Measurements from ENCODE around the gene EIF4A2. TPM values are rescaled to one million over a fixed set of nuclear protein-coding genes. Genes with fewer than 3 reads are reported as not detected.

Gene EIF4A2
- total and polyA plus RNA-seq, 10 of the 15 experiments (the other 5 are each of a cell fraction or from before 2014, with no cell fraction given): 154 to 680 (median 259) TPM

GRCh38 chr3:186783058-186783730 lies at the start of gene EIF4A2 (continued):
- TF ChIP-seq ATF2 (IDR thresholded peaks at IDR 0.05; ENCODE audit: low read length): peak; percentile 80
- peak; percentile 99 for TF ChIP-seq POU2F2 (IDR thresholded peaks at IDR 0.05; ENCODE audit: borderline replicate concordance, low read depth, low read length)
- peak; percentile 94 for TF ChIP-seq HDAC6 (IDR thresholded peaks at IDR 0.05; ENCODE audit: unreplicated experiment)
- peak; percentile 96 for TF ChIP-seq CHD2 (IDR thresholded peaks at IDR 0.05; ENCODE audit: borderline replicate concordance, low read depth, low read length)
- no peak for TF ChIP-seq KDM1A (IDR thresholded peaks at IDR 0.05; ENCODE audit: borderline replicate concordance)
- TF ChIP-seq NR2C1 (IDR thresholded peaks at IDR 0.05): peak; percentile 29
- no peak for TF ChIP-seq MYB (IDR thresholded peaks at IDR 0.05; ENCODE audit: borderline replicate concordance, low read depth, low read length)
- 0 out of 2 replicates have a peak, but pooled peaks have one; percentile 8 for TF ChIP-seq ZNF24 (IDR thresholded peaks at IDR 0.05)
- peak; percentile 92; the same call in 1 of the 2 replicates for TF ChIP-seq STAT1 (conservative IDR thresholded peaks at IDR 0.05)
- peak; percentile 38; the same call in 1 of the 2 replicates for TF ChIP-seq MTA3 (IDR thresholded peaks at IDR 0.05; ENCODE audit: borderline replicate concordance, low read length)
- TF ChIP-seq ZNF274 (IDR thresholded peaks at IDR 0.05; ENCODE audit: insufficient read depth, insufficient read length): no peak
- TF ChIP-seq RAD21 (IDR thresholded peaks at IDR 0.05; ENCODE audit: insufficient read depth, low read depth, low read length): no peak
- peak; percentile 82 for TF ChIP-seq GATAD2B (conservative IDR thresholded peaks at IDR 0.05; ENCODE audit: low read depth)
- TF ChIP-seq, protein P1, sequence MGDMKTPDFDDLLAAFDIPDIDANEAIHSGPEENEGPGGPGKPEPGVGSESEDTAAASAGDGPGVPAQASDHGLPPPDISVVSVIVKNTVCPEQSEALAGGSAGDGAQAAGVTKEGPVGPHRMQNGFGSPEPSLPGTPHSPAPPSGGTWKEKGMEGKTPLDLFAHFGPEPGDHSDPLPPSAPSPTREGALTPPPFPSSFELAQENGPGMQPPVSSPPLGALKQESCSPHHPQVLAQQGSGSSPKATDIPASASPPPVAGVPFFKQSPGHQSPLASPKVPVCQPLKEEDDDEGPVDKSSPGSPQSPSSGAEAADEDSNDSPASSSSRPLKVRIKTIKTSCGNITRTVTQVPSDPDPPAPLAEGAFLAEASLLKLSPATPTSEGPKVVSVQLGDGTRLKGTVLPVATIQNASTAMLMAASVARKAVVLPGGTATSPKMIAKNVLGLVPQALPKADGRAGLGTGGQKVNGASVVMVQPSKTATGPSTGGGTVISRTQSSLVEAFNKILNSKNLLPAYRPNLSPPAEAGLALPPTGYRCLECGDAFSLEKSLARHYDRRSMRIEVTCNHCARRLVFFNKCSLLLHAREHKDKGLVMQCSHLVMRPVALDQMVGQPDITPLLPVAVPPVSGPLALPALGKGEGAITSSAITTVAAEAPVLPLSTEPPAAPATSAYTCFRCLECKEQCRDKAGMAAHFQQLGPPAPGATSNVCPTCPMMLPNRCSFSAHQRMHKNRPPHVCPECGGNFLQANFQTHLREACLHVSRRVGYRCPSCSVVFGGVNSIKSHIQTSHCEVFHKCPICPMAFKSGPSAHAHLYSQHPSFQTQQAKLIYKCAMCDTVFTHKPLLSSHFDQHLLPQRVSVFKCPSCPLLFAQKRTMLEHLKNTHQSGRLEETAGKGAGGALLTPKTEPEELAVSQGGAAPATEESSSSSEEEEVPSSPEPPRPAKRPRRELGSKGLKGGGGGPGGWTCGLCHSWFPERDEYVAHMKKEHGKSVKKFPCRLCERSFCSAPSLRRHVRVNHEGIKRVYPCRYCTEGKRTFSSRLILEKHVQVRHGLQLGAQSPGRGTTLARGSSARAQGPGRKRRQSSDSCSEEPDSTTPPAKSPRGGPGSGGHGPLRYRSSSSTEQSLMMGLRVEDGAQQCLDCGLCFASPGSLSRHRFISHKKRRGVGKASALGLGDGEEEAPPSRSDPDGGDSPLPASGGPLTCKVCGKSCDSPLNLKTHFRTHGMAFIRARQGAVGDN (IDR thresholded peaks at IDR 0.05): peak; percentile 95
- TF ChIP-seq YY1 (IDR thresholded peaks at IDR 0.05; ENCODE audit: low read depth, low read length): peak; percentile 80
- TF ChIP-seq MYC (IDR thresholded peaks at IDR 0.05; ENCODE audit: insufficient read depth, insufficient read length, insufficient replicate concordance, low read length, severe bottlenecking): no peak
- TF ChIP-seq IRF4 (IDR thresholded peaks at IDR 0.05; ENCODE audit: low read depth, low read length): 0 out of 2 replicates have a peak, but pooled peaks have one; percentile 36
- TF ChIP-seq EZH2 (IDR thresholded peaks at IDR 0.05; ENCODE audit: borderline replicate concordance, control insufficient read depth, low read depth, low read length): no peak
- no peak for TF ChIP-seq CBX5 (IDR thresholded peaks at IDR 0.05; ENCODE audit: low read depth)
- no peak for TF ChIP-seq IRF3 (IDR thresholded peaks at IDR 0.05)
- TF ChIP-seq, protein P2, sequence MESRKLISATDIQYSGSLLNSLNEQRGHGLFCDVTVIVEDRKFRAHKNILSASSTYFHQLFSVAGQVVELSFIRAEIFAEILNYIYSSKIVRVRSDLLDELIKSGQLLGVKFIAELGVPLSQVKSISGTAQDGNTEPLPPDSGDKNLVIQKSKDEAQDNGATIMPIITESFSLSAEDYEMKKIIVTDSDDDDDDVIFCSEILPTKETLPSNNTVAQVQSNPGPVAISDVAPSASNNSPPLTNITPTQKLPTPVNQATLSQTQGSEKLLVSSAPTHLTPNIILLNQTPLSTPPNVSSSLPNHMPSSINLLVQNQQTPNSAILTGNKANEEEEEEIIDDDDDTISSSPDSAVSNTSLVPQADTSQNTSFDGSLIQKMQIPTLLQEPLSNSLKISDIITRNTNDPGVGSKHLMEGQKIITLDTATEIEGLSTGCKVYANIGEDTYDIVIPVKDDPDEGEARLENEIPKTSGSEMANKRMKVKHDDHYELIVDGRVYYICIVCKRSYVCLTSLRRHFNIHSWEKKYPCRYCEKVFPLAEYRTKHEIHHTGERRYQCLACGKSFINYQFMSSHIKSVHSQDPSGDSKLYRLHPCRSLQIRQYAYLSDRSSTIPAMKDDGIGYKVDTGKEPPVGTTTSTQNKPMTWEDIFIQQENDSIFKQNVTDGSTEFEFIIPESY (IDR thresholded peaks at IDR 0.05): no peak
- no peak for TF ChIP-seq RFX5 (IDR thresholded peaks at IDR 0.05; ENCODE audit: low read depth, low read length)
- no peak for TF ChIP-seq NFYA (IDR thresholded peaks at IDR 0.05; ENCODE audit: borderline replicate concordance, low read depth, low read length)

Data from GM12878 (cell line).